OCI-LY3 (cell line): ENCODE data around the gene RPS27.

Experiments
- H2AFZ ChIP-seq: fragments of 200-600, 300-600 bp; shearing (Covaris generic); 2 replicates; pipeline ENCODE4 v1.6.0; 2014; ENCODE audit warnings: antibody characterized with exemption, low read depth, low read length
- H3K27ac ChIP-seq: fragments of 200-600, 300-600 bp; sonication (generic); 2 replicates; pipeline ENCODE4 v1.5.1; 2014; ENCODE audit warnings: mild to moderate bottlenecking, low read length, moderate library complexity, mixed read lengths
- H3K27me3 ChIP-seq: fragments of 200-600, 300-600 bp; sonication (generic); 2 replicates; pipeline ENCODE4 v1.6.1; 2014; ENCODE audit warnings: low read depth, low read length, mixed read lengths
- H3K36me3 ChIP-seq: fragments of 200-600, 300-600 bp; sonication (generic); replicated peaks from 2 replicates; pipeline ENCODE3; 2014; ENCODE audit warnings: low read depth, low read length, mixed read lengths
- H3K4me1 ChIP-seq: fragments of 300-600, 200-600 bp; sonication (generic); 2 replicates; pipeline ENCODE4 v1.6.1; 2014; ENCODE audit warnings: low read length, mixed read lengths
- H3K4me2 ChIP-seq: fragments of 200-600, 300-600 bp; sonication (generic); 2 replicates; pipeline ENCODE4 v1.6.1; 2014; ENCODE audit warnings: low read length, mixed read lengths
- H3K4me3 ChIP-seq: fragments of 300-600, 200-600 bp; sonication (generic); 2 replicates; pipeline ENCODE4 v1.5.1; 2014; ENCODE audit warnings: antibody characterized with exemption, mild to moderate bottlenecking, low read length, moderate library complexity
- H3K79me2 ChIP-seq: fragments of 300-600, 200-600 bp; shearing (Covaris generic); 2 replicates; pipeline ENCODE4 v1.6.1; 2014; ENCODE audit warnings: mild to moderate bottlenecking, low read length, mixed read lengths
- H3K9ac ChIP-seq: fragments of 300-600, 200-600 bp; shearing (Covaris generic); 2 replicates; pipeline ENCODE4 v1.6.0; 2014; ENCODE audit warnings: mild to moderate bottlenecking, low read length, moderate library complexity
- H3K9me3 ChIP-seq: fragments of 200-600, 300-600 bp; shearing (Covaris generic); 2 replicates; pipeline ENCODE4 v1.6.1; 2014; ENCODE audit warnings: low read length, mixed read lengths; ENCODE audit not compliant: insufficient read depth
- H4K20me1 ChIP-seq: fragments of 200-600, 300-600 bp; sonication (generic); 2 replicates; pipeline ENCODE4 v1.6.1; 2016; ENCODE audit warnings: low read length, mixed read lengths; ENCODE audit not compliant: insufficient read depth
- EZH2phosphoT487 ChIP-seq: fragments of 200-600 bp; shearing (Covaris generic); IDR thresholded peaks from 2 replicates; pipeline ENCODE4 v1.6.1; 2018; ENCODE audit warnings: antibody characterized with exemption, mixed run types, low read depth
- TF ChIP-seq, protein P1 (sequence below): fragments of 200-600, 300-600 bp; sonication (generic); IDR thresholded peaks from 2 replicates; pipeline ENCODE4 v1.5.1; 2014; ENCODE audit warnings: antibody characterized with exemption, low read length, low read depth

RPS27 gene

GRCh38 chr1:153990468-153991150 is at the start of gene RPS27:
Gene RPS27 (plus strand): TSS chr1:153990762. CDS start chr1:153990797, 35 bp downstream.
- peak within 1 kb of the TSS; percentile 86 for H3K9ac ChIP-seq
- H3K4me2 ChIP-seq: peak within 1 kb of the TSS; percentile 91
- no peak for TF ChIP-seq EZH2phosphoT487
- TF ChIP-seq, protein P1, sequence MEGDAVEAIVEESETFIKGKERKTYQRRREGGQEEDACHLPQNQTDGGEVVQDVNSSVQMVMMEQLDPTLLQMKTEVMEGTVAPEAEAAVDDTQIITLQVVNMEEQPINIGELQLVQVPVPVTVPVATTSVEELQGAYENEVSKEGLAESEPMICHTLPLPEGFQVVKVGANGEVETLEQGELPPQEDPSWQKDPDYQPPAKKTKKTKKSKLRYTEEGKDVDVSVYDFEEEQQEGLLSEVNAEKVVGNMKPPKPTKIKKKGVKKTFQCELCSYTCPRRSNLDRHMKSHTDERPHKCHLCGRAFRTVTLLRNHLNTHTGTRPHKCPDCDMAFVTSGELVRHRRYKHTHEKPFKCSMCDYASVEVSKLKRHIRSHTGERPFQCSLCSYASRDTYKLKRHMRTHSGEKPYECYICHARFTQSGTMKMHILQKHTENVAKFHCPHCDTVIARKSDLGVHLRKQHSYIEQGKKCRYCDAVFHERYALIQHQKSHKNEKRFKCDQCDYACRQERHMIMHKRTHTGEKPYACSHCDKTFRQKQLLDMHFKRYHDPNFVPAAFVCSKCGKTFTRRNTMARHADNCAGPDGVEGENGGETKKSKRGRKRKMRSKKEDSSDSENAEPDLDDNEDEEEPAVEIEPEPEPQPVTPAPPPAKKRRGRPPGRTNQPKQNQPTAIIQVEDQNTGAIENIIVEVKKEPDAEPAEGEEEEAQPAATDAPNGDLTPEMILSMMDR: no peak
- no peaks in the 10 kb centered on the region for H3K27me3 ChIP-seq
- H4K20me1 ChIP-seq: 0 out of 2 replicates have a peak, but pooled peaks cover 8% of the 10 kb centered on the region
- H3K4me3 ChIP-seq: peak within 1 kb of the TSS; percentile 80
- peak within 1 kb of the TSS; percentile 64 for H3K27ac ChIP-seq
- peaks cover 28% of the 10 kb centered on the region for H3K4me1 ChIP-seq
- H3K79me2 ChIP-seq: peaks cover 22% of the 10 kb centered on the region
- peaks cover 45% of the 10 kb centered on the region for H3K36me3 ChIP-seq
- H3K9me3 ChIP-seq: no peaks in the 10 kb centered on the region
- peak within 1 kb of the TSS; percentile 69 for H2AFZ ChIP-seq

- Histone ChIP-seq H4K20me1 (no peaks in the 10 kb centered on the region), H3K9ac (no peak overlapping the region), H2AFZ (no peak overlapping the region), H3K36me3 (peaks cover 66% of the 10 kb centered on the region), H3K27me3 (no peaks in the 10 kb centered on the region), H3K4me1 (peaks cover 23% of the 10 kb centered on the region), H3K9me3 (no peaks in the 10 kb centered on the region), H3K79me2 (peaks cover 32% of the 10 kb centered on the region), H3K27ac (no peak overlapping the region), H3K4me3 (no peak overlapping the region), H3K4me2 (no peak overlapping the region)
- TF ChIP-seq EZH2phosphoT487: no peak
- TF ChIP-seq, protein P1: no peak
These were observed 48.5 kb upstream of the RPS27 start for GRCh38 chr1:153941826-153942725.

DNA sequence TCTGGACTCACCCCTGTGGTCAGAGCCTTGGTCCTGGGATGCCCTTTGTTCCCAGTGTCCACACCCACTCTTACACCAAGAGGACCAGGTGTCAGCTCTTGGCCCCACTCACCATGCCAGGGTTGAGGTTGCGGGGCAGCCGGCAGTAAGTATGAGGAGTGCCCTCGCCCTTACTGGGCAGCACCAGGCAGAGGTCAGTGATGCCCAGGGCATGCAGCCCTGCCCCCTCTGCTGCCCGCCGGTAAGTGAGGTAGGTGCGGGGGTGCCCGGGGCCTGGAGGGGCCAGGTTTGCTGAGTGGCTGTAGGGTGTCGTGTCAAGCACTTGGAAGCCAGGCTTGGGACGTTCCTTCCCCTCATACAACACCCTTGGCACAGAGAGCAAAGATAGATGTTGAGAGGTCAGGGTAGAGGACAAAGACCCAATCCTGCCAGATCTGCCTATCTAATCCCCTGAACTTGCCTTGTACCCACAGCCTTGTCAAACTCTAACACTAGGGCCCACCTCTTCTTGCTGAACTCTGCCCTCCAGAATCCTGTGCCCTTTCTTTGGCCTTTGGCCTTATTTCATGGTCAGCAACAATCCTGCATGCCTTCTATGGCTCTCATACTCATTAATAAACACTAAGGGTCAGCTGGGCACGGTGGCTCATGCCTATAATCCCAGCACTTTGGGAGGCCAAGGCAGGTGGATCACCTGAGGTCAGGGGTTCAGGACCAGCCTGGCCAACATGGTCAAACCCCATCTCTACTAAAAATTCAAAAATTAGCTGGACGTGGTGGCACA is 47.6 kb upstream of the RPS27 start:
- Histone ChIP-seq H3K4me1 (peaks cover 32% of the 10 kb centered on the region), H3K4me3 (no peak overlapping the region), H3K4me2 (no peak overlapping the region), H2AFZ (no peak overlapping the region), H3K36me3 (peaks cover 63% of the 10 kb centered on the region), H3K79me2 (peaks cover 32% of the 10 kb centered on the region), H4K20me1 (no peaks in the 10 kb centered on the region), H3K9me3 (no peaks in the 10 kb centered on the region), H3K9ac (no peak overlapping the region), H3K27me3 (no peaks in the 10 kb centered on the region), H3K27ac (no peak overlapping the region)
- TF ChIP-seq, protein P1: no peak
- TF ChIP-seq EZH2phosphoT487: no peak
